ENCODE measurements around the gene FRAS1.
"Not testable (repeated sequence)": the region's sequence is repeated elsewhere in the genome, so short reads cannot be mapped to it uniquely, and the experiment has no call there.

FRAS1 gene

DNA sequence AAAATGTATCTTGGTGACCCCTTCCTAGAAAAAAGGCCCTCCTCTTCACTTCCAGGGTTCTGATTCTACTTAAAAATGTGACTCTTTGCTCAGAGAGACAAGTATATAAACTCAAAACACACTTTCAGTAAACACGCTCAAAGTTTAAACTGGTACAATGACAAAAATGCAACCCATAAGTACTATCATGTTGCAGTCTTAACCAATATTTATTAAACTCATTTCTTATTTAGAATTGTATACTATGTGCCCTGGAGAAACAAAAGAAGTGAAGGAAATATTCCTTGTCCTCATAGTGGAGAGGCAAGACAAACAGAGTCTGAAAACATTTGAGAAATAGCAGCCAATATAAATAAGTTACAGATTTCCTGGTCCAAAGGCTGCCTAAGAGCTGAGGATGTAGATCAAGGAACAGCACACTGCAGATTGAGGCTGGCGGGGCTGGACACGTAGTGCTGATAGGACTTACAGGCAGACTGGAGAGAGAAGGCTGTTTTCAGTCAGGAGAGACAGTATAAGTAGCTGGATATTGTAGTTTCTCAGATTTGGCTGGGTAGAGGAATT, 455.3 kb downstream of the FRAS1 start:
- no peak for DNase-seq (ENCODE audit: low read depth)

DNA sequence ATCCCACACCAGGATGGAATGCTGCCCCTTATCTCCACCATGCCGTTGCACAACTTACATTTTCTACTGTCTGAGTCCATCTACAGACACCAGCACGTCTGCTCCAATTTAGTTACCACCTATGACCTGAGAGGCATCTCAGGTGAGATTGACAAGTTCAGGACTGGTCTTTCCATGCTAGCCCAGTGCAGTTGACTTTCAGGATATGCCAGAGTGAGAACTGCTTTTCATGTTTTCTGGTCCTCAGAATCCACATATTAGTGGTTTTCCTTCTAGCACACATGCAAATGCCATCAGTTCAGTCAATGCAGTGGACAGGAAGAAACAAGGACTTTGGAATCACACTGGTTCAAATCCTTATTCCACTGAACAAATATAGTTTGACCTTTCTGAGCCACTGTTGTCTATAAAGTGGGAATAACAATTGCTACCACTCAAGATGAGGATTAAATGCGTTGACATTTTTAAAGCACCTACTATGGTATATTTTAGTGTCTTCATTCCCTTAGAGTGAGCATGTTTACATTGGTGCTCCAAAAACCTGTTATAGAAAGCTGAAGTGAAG, 456.4 kb downstream of the FRAS1 start:
- DNase-seq (ENCODE audit: low read depth): no peak

DNA sequence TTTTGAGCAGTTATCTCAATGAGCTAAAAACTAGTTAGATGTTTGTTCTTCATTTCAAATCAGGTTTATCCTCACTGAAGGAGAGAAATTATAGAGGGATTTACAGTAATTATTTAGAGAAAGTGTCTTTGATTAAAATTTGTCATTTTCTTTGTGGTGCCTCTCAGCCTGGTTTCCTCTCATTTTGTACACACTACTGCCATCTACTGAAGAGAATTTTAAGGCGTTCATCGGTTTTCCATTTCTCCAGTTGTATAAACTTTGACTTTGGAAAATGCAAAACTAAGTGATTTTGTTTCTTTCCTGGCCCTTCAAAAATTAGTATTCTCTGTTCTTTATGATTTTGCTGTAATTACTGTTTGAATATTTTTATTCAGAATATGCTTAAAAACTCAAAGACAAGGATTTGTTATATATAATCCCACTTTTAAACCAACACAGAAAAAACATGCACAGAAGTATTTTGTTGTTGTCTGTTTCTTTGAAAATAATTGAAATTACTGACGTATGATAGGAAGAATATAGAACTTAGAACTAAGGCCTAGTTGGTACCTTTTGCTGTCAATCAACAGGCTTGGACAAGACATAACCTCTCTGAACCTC, 460.0 kb downstream of the FRAS1 start:
- DNase-seq (ENCODE audit: low read depth): no peak

DNA sequence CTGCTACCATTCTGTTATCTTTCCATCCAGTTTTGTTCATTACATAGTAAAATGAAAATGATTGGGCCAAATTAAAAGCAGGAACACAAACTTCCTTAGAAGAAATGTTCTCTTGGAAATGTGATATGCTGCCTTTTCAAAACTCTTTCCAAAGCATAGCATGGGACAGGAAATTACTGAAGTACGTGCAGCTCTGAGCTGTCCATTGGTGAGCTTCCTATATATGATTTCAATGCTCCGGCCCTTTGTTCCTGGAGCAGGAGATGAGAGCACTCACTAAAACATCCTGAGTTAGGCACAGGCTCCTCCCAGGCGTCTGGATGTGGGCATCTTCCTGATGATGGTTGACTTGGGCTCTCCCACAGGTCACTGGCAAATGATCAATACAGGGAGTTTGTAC, 461.4 kb downstream of the FRAS1 start:
- DNase-seq (ENCODE audit: low read depth): no peak

DNA sequence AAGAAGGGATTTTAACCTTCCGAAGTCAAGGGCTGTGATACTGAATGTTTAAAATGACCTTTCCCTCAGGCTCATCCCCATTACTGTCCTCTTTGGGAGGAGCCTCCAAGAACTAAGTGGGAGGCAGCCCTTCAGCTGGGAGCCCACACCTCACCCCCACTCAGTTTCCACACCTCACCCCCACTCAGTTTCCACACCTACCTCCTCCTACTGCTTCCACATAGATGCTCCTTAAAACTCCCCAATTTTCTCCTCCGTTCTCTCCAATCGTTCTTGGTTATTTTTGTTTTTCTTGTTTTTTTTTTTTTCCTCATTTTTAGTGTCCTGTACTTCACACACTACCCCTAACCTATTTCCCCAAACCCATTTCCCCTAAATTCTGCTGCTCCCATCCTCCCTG, 462.8 kb downstream of the FRAS1 start:
- DNase-seq (ENCODE audit: low read depth): no peak

DNA sequence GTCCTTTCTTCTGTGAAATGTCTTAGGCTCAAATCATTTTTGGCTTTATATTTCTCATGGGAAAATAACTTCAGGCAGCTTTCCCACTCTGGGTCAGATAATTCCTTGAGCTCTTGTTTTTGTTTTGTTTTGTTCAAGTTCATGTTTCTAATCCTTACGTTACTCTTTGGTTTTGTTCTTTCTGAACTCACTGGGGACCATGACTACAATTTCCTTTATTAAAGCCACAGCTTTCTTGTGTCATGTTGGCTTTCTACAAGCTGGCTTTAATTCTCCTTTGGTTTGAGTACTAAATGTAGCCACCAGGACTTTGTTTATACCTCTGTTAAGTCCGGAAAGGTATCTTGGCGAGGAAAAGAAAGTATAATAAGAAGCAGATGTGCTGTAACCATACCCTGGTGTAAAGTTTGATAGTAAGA, 463.7 kb downstream of the FRAS1 start:
- no peak for DNase-seq (ENCODE audit: low read depth)

DNA sequence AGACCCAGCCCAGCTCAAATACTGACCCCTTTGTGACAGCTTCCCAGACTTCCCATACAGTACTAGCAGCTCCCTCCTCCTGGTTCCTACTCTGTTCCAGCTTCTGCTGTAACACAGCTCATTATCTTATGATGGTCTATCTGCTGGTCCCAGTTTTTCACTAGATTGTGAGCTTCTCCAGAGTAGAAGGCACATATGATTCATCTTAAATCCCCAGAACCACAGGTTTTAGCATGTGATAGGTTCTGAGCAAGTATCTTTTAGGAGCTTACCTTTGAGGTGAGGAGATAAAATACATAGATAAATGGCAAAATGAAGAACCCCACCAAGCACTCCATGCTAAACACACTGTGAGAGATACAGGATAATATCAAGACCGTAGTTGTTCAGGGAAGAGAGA, 466.9 kb downstream of the FRAS1 start:
- no peak for DNase-seq (ENCODE audit: low read depth)

DNA sequence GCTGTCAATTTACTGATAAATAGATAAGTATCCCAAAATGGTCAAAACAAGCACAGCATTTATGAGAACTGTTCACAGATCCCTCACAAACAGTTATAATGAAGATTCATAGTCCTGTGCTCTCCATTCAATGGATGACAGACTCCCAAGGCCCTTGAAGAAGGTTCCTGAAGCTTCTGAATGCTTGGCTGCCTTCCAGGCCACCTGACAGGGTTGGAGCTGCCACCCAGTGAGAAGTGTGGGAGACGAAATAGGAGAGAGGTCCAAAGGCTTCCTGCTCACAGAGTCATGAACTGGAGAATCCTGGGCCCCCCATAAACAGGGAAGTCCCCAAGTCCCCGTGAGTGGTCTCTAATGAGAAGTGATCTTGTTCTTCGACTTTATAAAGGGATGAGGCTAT, 468.4 kb downstream of the FRAS1 start:
- DNase-seq (ENCODE audit: low read depth): no peak

DNA sequence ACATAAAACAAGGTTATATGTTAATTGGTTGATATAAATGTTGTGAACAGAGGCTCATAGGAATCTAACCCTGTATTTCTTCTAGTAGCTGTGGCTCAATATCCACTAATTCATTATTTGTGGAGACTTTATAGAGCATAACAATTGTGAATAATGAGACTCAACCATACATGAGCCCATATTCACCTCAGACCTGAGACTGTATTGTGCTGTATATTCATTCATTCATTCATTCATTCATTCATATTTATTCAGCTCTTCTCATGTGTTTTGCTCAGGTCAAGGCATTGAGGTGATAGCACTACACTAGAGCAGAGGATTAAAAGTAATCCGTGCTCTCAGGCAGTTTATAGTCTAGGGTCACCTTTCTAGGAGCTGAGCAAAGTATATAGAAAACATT, 470.0 kb downstream of the FRAS1 start:
- no peak for DNase-seq (ENCODE audit: low read depth)

DNA sequence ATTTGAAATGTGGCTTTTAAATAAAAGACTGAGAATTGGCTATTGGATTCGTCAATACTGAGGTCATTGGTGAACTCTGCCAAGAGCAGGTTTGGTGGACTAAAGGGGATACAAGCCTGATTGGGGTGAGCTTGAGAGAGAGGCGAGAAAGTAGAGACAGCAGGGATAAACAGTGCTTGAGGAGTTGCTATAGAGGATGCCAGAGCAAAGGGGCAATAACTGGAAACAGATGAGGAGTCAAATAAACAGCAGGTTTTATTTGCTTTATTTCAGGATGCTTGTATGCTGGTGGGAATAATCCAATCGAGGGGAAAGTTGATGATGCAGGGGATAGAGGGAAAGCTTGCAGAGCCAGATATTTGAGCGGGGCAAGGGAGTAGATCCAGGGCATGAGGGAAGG, 470.4 kb downstream of the FRAS1 start:
- no peak for DNase-seq (ENCODE audit: low read depth)

DNA sequence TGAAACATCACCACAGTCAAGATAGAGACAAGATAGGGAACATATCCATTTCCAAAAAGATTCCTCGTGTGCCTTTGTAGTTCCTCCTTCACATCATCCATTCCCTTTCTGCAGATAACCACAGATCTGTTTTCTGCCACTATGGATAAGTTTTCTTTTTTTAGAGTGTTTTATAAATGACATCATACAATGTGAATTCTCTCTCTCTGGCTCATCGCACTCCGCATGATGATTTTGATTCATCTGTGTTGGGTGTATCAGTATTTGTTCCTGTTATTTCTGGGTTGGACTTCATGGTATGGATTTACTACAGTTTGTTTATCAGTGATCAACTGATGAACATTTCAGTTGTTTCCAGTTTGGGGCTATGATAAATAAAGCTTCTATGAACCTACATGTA, 471.2 kb downstream of the FRAS1 start:
- no peak for DNase-seq (ENCODE audit: low read depth)

DNA sequence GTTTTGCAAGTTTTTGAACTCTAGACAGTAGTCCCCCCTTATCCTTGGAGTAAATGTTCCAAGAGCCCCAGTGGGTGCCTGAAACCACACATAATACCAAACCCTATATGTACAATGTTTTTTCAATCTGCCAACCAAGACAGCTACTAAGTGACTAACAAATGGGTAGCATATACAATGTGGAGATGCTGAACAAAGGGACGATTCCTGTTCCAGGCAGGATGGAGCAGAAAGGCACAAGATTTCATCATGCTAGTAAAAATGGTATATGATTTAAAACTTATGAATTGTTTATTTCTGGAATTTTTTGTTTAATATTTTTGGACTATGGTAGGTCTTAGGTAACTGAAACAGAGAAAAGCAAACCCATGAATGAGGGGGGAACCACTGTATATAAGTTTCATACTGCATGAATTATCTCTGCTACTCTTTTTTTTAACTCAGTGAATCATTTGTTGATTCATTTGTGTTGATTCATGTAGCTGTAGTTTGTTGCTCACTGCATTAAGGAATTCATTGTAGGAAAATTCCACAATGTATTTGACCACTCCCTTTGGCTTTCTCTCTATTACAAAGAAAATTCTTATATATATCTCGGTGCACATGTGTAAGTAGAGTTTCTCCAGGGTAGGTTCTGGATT, 472.6 kb downstream of the FRAS1 start:
- DNase-seq (ENCODE audit: low read depth): no peak

DNA sequence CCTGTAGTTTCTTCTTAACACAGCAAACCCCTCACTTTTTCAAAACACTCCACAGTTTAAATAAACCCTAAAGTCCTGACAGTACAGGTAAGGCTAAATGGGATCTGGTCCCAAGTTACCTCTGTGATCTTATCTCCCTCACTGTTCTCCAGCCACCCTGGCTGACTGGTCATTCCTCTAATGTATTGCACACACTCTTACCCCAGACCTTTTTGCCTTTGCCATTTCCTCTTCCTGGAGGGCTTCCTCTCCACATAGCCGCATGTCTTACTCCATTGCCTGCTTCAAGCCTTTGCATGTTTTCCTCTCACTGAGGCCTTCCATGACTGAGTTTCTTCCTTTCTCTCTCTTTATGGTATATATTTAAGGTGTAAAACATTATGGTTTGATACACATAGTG, 474.9 kb downstream of the FRAS1 start:
- DNase-seq (ENCODE audit: low read depth): no peak

DNA sequence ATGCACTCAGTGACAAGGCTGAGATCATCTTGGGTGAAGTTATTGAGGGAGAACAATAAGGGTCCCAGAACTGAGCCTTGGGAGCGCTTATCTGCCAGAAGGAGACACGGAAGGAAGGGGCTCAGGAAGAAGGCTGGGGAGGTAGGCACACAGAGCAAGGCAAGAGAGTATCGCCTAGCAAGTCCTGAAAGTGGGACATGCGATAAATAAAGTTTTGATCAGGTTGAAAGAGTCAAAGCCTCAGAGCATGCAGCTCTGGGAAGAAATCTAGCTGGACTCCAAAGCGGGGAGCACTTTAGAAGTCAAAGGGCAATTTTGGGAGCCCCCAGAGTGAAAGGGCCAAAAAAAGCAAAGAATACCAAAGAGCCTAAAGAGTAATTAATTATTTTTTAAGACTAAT, 476.7 kb downstream of the FRAS1 start:
- no peak for DNase-seq (ENCODE audit: low read depth)

DNA sequence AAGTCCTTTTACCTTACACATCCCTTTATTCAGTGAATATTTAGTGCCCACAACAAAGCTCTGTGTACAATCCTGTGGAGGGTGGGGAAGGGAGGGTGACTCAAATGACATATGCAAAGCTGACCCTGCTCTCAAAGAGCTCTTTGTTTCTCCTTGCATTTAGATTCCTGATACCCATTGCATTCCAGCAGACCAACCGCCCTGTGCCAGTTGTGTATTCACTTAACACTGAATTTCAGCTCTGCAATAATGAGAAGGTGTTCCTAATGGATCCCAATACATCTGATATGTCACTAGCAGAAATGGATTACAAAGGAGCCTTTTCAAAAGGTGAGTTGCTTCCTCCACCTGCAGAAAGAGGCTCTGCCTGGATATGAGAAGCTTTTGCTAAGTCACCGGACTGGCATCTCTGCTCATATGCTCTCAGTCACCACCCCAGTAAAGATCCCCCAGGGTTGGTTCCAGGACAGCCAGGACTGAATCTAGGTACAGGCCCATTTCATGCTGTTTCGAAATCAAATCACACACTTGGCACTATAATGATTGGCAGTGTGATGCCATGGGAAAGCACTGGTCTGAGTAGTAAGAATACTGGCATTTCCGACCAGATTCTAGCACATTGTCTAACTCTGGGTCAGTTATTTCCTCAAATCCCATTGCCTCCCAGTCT, 477.3 kb downstream of the FRAS1 start:
- no peak for DNase-seq (ENCODE audit: low read depth)

DNA sequence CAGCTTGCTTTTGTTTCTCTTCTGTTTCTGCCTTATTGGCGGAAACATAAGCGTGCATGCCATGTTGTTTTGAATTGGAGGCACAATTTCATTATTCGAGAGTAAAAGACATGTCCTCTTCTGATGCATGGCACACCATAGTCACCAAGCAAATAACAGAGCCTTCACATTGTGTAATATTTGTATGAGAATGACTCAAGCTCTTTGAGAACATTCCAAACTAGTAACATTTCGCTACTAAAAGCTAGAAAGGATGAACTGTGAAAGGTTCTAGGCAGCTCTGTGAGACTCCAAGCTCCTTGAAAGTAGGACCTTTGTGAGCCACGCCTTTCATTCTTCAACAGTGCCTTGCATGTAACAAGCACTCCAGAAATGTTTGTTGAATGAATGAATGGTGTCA, 485.2 kb downstream of the FRAS1 start:
- no peak for DNase-seq (ENCODE audit: low read depth)

DNA sequence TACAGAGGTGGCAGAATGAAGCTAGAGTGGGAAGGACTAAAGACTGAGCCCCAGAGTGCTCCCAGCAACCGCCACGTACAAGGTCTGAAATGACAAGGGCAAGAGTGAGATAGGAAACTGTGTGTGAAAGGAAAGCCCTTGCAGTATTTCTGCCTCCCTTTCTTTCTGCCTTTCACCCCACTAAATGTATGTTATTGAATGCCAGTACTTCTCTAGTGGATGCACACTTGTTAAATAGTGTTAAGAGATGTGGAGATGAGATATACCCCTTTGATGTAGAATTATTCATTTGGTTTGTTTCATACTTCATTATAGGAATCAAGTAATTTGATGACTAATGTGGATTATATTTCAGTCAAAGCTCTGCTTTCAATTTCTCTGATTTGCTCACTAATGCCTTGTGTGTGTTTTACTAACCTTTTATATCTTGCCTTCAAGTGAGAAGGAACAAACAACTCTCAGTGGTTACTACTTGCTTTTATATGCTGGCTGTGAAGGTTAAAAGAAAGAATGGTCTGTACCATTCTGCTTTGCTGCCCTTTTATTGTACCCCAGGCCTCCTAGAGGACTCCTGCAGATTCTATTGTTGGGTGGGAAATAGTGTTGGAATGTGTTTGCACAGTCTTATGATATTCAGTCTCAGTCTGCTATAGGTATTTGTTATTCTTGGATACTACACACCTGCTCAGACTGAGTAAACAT, 486.5 kb downstream of the FRAS1 start:
- no peak for DNase-seq (ENCODE audit: low read depth)

DNA sequence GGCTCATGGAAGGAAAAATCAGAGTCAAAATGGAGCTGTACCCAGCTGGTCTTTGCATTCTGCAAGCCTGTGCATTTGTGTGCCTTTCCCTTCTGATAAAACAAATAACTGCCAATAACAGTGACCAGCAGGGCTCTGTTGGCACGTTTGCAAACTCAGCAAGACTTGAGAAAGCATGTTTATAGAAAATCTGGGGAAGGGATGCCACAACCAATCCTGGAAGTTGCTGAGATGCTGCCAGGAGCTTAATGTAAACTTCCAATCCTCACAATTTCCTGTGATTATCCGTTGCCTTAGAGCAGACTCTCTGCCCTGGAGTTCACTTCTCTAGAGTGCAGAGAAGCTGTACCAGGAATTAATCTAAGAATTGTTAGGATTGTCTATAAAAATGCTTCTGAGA, 487.6 kb downstream of the FRAS1 start:
- no peak for DNase-seq (ENCODE audit: low read depth)

DNA sequence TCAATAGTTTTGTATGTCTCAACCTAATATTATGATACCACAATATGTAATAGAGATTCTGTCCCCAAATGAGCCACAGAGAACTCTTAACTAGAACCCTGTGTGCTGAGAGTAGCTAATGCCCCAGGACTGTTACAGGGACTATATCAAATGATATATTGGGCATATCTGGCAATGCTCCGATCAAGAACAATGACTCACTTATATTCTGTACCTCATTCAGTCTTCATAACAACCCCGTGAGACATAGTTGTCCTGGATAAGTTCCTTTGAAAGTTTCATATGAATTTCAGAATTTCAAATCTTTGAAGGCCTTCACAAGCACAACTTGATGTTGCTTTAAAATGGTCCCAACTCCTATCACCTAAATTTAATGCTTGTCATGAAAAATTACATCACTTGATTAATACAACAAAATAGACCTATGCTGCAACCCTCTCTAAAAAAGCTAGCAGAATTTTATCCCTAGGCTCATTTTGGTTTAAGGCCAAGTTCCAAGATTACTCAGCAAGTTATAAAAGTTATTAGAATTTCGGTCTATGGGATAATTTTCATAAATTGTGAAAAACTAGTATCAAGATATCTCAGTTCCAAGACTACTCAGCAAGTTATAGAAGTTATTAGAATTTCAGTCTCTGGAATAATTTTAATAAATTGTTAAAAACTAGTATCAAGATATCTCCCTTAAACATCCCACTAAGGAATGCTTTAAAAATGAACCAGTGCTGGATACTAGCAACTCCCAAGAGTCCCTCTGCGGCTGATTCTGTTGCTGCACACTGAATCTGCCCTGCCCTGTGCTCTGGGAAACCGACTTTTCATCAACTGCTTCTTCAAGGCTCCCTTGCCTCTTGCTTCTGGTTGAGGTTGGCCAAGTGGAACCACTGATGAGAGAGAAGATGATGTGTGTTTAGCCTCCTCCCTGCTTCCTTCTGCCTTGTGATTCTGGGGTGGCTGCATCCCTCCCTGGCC, 488.4 kb downstream of the FRAS1 start:
- no peak for DNase-seq (ENCODE audit: low read depth)

DNA sequence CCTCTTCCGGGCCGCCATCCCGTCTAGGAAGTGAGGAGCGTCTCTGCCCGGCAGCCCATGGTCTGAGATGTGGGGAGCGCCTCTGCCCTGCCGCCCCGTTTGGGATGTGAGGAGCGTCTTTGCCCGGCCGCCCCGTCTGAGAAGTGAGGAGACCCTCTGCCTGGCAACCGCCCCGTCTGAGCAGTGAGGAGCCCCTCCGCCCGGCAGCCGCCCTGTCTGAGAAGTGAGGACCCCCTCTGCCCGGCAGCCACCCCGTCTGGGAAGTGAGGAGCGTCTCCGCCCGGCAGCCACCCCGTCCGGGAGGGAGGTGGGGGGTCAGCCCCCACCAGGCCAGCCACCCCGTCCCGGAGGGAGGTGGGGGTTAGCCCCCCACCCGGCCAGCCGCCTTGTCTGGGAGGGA, 490.8 kb downstream of the FRAS1 start:
- not testable (repeated sequence) for DNase-seq (ENCODE audit: low read depth)

DNA sequence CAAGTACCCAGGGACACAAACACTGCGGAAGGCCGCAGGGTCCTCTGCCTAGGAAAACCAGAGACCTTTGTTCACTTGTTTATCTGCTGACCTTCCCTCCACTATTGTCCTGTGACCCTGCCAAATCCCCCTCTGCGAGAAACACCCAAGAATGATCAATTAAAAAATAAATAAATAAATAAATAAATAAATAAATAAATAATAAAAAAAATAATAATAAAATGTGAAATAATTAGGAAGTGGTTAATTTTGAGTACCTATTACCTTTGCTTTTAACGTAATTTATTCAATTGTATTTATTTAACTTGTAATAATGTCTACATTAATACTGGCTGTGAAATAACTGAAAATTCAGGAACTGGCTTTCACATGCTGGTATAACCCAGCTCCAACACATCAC, 491.8 kb downstream of the FRAS1 start:
- not testable (repeated sequence) for DNase-seq (ENCODE audit: low read depth)
